Cardiac septum (tissue), 1 donor: ENCODE measurements around the gene WFDC8. TPM values are rescaled to one million over a fixed set of nuclear protein-coding genes. Genes with fewer than 3 reads are reported as not detected.

ENCODE experiments used
- DNase-seq: peaks from one replicate; pipeline ENCODE4 v3.0.0-alpha.2; 2020; ENCODE audit warnings: low spot score
- intact Hi-C: fragments of 100-400 bp; cut with DNase I; formaldehyde crosslinking; loops from one replicate; pipeline ENCODE4 v1.14.0; 2022
- total RNA-seq: library from RNA; stranded (reverse); fragmentation: NEBNext Ultra II Directional; extraction: Animal tissue kit (Norgen Biotek cat#: 25700); gene quantifications from one replicate; pipeline ENCODE4 v1.2.1, GENCODE V29; 2021
- donor health status: DM: no; HTN: no; CAD: no.

WFDC8 gene
- total RNA-seq, 1 donor from 2014 or later = not detected

DNA sequence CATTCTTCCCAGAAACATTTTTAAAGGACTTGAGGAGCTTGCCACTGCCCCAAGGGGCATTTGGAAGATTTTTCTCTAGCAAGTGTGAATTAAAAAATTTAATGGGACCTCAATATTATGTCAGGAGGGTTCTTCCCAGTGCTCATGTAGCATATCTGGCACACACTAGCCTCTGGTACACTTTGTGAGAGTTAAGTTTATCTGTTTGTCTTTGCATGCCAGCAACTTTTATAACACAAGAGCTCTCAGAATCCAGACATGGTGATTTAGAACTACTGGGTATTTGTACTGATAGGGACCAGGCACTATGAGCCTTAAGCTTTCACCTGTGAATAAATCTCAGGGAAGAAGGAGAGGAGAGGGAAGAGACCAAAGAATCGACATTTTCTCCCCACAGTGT is 76.5 kb downstream of the WFDC8 start:
- intact Hi-C loops = no loop called here
- DNase-seq = no peak

Other genes with a start within 250 kb of the WFDC8 start
- 100 TPM for gene SDC4, start 230.9 kb downstream of the WFDC8 start, total RNA-seq
- gene SYS1, start 216.1 kb downstream of the WFDC8 start, total RNA-seq = 17.4 TPM
- gene TP53TG5, start 201.0 kb downstream of the WFDC8 start, total RNA-seq = 2.2 TPM
- 209 TPM for gene DBNDD2, start 171.0 kb downstream of the WFDC8 start, total RNA-seq
- 139 TPM for gene PIGT, start 163.1 kb downstream of the WFDC8 start, total RNA-seq
- 1.0 TPM for gene WFDC2, start 109.5 kb downstream of the WFDC8 start, total RNA-seq
- gene SPINT3, start 63.7 kb downstream of the WFDC8 start, total RNA-seq = not detected
- not detected for gene WFDC6, start 39.8 kb downstream of the WFDC8 start, total RNA-seq
- gene EPPIN, start 31.9 kb downstream of the WFDC8 start, total RNA-seq = not detected
- not detected for gene WFDC10A, start 50.5 kb upstream of the WFDC8 start, total RNA-seq
- not detected for gene WFDC9, start 52.0 kb upstream of the WFDC8 start, total RNA-seq
- gene WFDC11, start 91.0 kb upstream of the WFDC8 start, total RNA-seq = not detected
- gene WFDC13, start 122.8 kb upstream of the WFDC8 start, total RNA-seq = not detected
- gene WFDC10B, start 125.7 kb upstream of the WFDC8 start, total RNA-seq = not detected
- gene SPINT4, start 143.1 kb upstream of the WFDC8 start, total RNA-seq = not detected
- gene WFDC3, start 212.6 kb upstream of the WFDC8 start, total RNA-seq = 2.0 TPM
- gene DNTTIP1, start 212.7 kb upstream of the WFDC8 start, total RNA-seq = 26.3 TPM
- gene UBE2C, start 233.4 kb upstream of the WFDC8 start, total RNA-seq = 0.38 TPM
- gene TNNC2, start 248.0 kb upstream of the WFDC8 start, total RNA-seq = not detected